SK-N-SH treated with all-trans-retinoic acid at 6 μM for 48 hours (cell line): Measurements from ENCODE around the gene PIEZO1.

Source experiments
- ATAC-seq: fragments of 200-7000 bp; cut with Tn5 transposase; 3 replicates; pipeline ENCODE4 v1.9.1; 2020; ENCODE audit warnings: mild to moderate bottlenecking, moderate library complexity
- ARNTL ChIP-seq: fragments of 450-650 bp; formaldehyde crosslinking; IDR thresholded peaks from 2 replicates; pipeline ENCODE4 v1.5.0; 2020; ENCODE audit warnings: low read depth, mild to moderate bottlenecking, moderate library complexity, borderline replicate concordance
- BACH2 ChIP-seq: fragments of 250-450 bp; sonication (Bioruptor Pico); IDR thresholded peaks from 2 replicates; pipeline ENCODE4 v1.9.0; 2021; ENCODE audit warnings: mild to moderate bottlenecking, borderline replicate concordance
- CREB5 ChIP-seq: fragments of 250-450 bp; sonication (Bioruptor Pico); IDR thresholded peaks from 2 replicates; pipeline ENCODE4 v1.5.1; 2020; ENCODE audit warnings: low read depth, mild to moderate bottlenecking, moderate library complexity
- CSDC2 ChIP-seq: fragments of 250-450 bp; sonication (Bioruptor Pico); IDR thresholded peaks from 2 replicates; pipeline ENCODE4 v1.5.0; 2020; ENCODE audit warnings: mild to moderate bottlenecking, moderate library complexity
- CSRNP3 ChIP-seq: fragments of 250-450 bp; sonication (Bioruptor Pico); IDR thresholded peaks from 2 replicates; pipeline ENCODE4 v1.5.1; 2021; ENCODE audit warnings: mild to moderate bottlenecking, moderate library complexity
- ESRRG ChIP-seq: fragments of 250-450 bp; sonication (Bioruptor Pico); IDR thresholded peaks from 2 replicates; pipeline ENCODE4 v1.6.1; 2021; ENCODE audit warnings: mild to moderate bottlenecking
- GLIS3 ChIP-seq: fragments of 250-450 bp; sonication (Bioruptor Pico); IDR thresholded peaks from 2 replicates; pipeline ENCODE4 v1.5.0; 2020; ENCODE audit warnings: mild to moderate bottlenecking, moderate library complexity
- ISL1 ChIP-seq: fragments of 250-450 bp; sonication (Bioruptor Pico); IDR thresholded peaks from 2 replicates; pipeline ENCODE4 v2.1.2; 2022; ENCODE audit warnings: mild to moderate bottlenecking, moderate library complexity
- OSR1 ChIP-seq: fragments of 250-450 bp; sonication (Bioruptor Pico); IDR thresholded peaks from 2 replicates; pipeline ENCODE4 v1.8.0; 2022; ENCODE audit warnings: moderate library complexity, mild to moderate bottlenecking, inconsistent platforms
- PATZ1 ChIP-seq: fragments of 250-450 bp; sonication (Bioruptor Pico); IDR thresholded peaks from 2 replicates; pipeline ENCODE4 v1.8.0; 2020; ENCODE audit warnings: mild to moderate bottlenecking, moderate library complexity, borderline replicate concordance
- POU6F1 ChIP-seq: fragments of 250-450 bp; sonication (Bioruptor Pico); IDR thresholded peaks from 2 replicates; pipeline ENCODE4 v1.8.0; 2021; ENCODE audit warnings: low read depth, mild to moderate bottlenecking, moderate library complexity, borderline replicate concordance
- PPARA ChIP-seq: fragments of 250-450 bp; sonication (Bioruptor Pico); IDR thresholded peaks from 2 replicates; pipeline ENCODE4 v1.5.0; 2020; ENCODE audit warnings: mild to moderate bottlenecking, borderline replicate concordance
- SNAI2 ChIP-seq: fragments of 250-450 bp; sonication (Bioruptor Pico); IDR thresholded peaks from 2 replicates; pipeline ENCODE4 v1.5.0; 2020; ENCODE audit warnings: mild to moderate bottlenecking, moderate library complexity
- TCF4 ChIP-seq: fragments of 250-450 bp; sonication (Bioruptor Pico); IDR thresholded peaks from 2 replicates; pipeline ENCODE4 v1.8.0; 2021; ENCODE audit warnings: mild to moderate bottlenecking, moderate library complexity, borderline replicate concordance
- TSHZ2 ChIP-seq: fragments of 250-450 bp; sonication (Bioruptor Pico); IDR thresholded peaks from 2 replicates; pipeline ENCODE4 v1.5.0; 2020; ENCODE audit warnings: mild to moderate bottlenecking, moderate library complexity
- ZC3H10 ChIP-seq: fragments of 250-450 bp; sonication (Bioruptor Pico); IDR thresholded peaks from 2 replicates; pipeline ENCODE4 v1.5.1; 2021; ENCODE audit warnings: mild to moderate bottlenecking, moderate library complexity
- ZFP30 ChIP-seq: fragments of 450-650 bp; formaldehyde crosslinking; IDR thresholded peaks from 2 replicates; pipeline ENCODE4 v1.5.0; 2022; ENCODE audit warnings: mild to moderate bottlenecking, moderate library complexity
- ZNF565 ChIP-seq: fragments of 450-650 bp; formaldehyde crosslinking; conservative IDR thresholded peaks from 2 replicates; pipeline ENCODE4 v1.5.0; 2020; ENCODE audit warnings: low read depth, mild to moderate bottlenecking, moderate library complexity
- ZNF70 ChIP-seq: fragments of 450-650 bp; formaldehyde crosslinking; IDR thresholded peaks from 2 replicates; pipeline ENCODE4 v1.5.0; 2020; ENCODE audit warnings: mild to moderate bottlenecking, moderate library complexity

The PIEZO1 gene

GRCh38 chr16:88696441-88696840, 88.6 kb downstream of the PIEZO1 start:
- ATAC-seq = no peak
- TF ChIP-seq ZFP30 (CRISPR knock-in tag) (no peak), TCF4 (CRISPR knock-in tag) (no peak), ISL1 (CRISPR knock-in tag) (no peak), ESRRG (CRISPR knock-in tag) (no peak), CSDC2 (CRISPR knock-in tag) (no peak), SNAI2 (CRISPR knock-in tag) (no peak), PATZ1 (no peak), ZNF565 (CRISPR knock-in tag) (no peak), OSR1 (CRISPR knock-in tag) (no peak), ZNF70 (CRISPR knock-in tag) (no peak), PPARA (CRISPR knock-in tag) (no peak), BACH2 (CRISPR knock-in tag) (no peak), ARNTL (CRISPR knock-in tag) (no peak), TSHZ2 (no peak), GLIS3 (CRISPR knock-in tag) (no peak), CREB5 (CRISPR knock-in tag) (no peak)

- no peak for ATAC-seq
- TF ChIP-seq CSDC2 (CRISPR knock-in tag) (no peak), ZNF70 (CRISPR knock-in tag) (no peak), ARNTL (CRISPR knock-in tag) (no peak), TSHZ2 (no peak), CSRNP3 (CRISPR knock-in tag) (no peak), BACH2 (CRISPR knock-in tag) (no peak), ZFP30 (CRISPR knock-in tag) (no peak), POU6F1 (no peak), ZC3H10 (CRISPR knock-in tag) (no peak), ISL1 (CRISPR knock-in tag) (no peak)
- TF ChIP-seq, all 23 proteins: peak for 0
These were observed 89.3 kb downstream of the PIEZO1 start for GRCh38 chr16:88695753-88696152.
